GM12878 (cell line): ENCODE results near the gene GIGYF2. TPM values are rescaled to one million over a fixed set of nuclear protein-coding genes. Genes with fewer than 3 reads are reported as not detected.

Source experiments
- ASH2L ChIP-seq: fragments of 300-600, 200-600 bp; sonication (generic); IDR thresholded peaks from 2 replicates; pipeline ENCODE4 v1.6.1; 2017; ENCODE audit warnings: low read depth, mild to moderate bottlenecking, borderline replicate concordance
- CHD2 ChIP-seq: IDR thresholded peaks from 2 replicates; pipeline ENCODE4 v1.6.1; 2011; ENCODE audit warnings: low read depth, low read length, improper control_type of control experiment, borderline replicate concordance
- NFYB ChIP-seq: IDR thresholded peaks from 2 replicates; pipeline ENCODE4 v1.6.1; 2011; ENCODE audit warnings: low read depth, mild to moderate bottlenecking, low read length, improper control_type of control experiment, moderate library complexity; ENCODE audit not compliant: insufficient read depth
- NRF1 ChIP-seq: conservative IDR thresholded peaks from 2 replicates; pipeline ENCODE4 v1.6.1; 2011; ENCODE audit warnings: mild to moderate bottlenecking, low read depth, low read length, improper control_type of control experiment
- RCOR1 ChIP-seq: conservative IDR thresholded peaks from 2 replicates; pipeline ENCODE4 v1.6.1; 2012; ENCODE audit warnings: low read depth, low read length, improper control_type of control experiment
- RELA ChIP-seq: fragments of 450-650 bp; IDR thresholded peaks from 2 replicates; pipeline ENCODE4 v1.8.0; 2014; ENCODE audit warnings: borderline replicate concordance; ENCODE audit not compliant: partially characterized antibody
- polyA plus RNA-seq, 11 experiments: library from polyadenylated mRNA; depleted of rRNA in 4 of 11; unstranded in 6 of 11; stranded (reverse) in 5 of 11; fragments of >200 nt; fragmentation: Nextera tagmentation in 4 of 11; fragmentation: Illumina TruSeq in 1 of 11; extraction: Ambion mirVana in 4 of 11; extraction: Trizol in 1 of 11; gene quantifications; 1 replicate in 1 of 11; 2 replicates in 10 of 11; pipeline versions ENCODE4 v1.2.1 to v1.2.3, GENCODE V29; 2011 to 2016; ENCODE audit warnings: inconsistent platforms in 2 of 11, missing spikeins in 2 of 11, low read depth in 1 of 11
- total RNA-seq, 4 experiments: library from RNA; depleted of rRNA in 3 of 4; stranded (reverse); fragments of >200 nt in 3 of 4; fragmentation: Illumina TruSeq in 1 of 4; extraction: Trizol in 1 of 4; gene quantifications; 2 replicates each; pipeline versions ENCODE4 v1.2.1 to v1.2.3, GENCODE V29; 2013 to 2021
- TF ChIP-seq, protein P1 (sequence below): fragments of 450-650 bp; IDR thresholded peaks from 2 replicates; pipeline ENCODE4 v1.6.1; 2017; ENCODE audit warnings: mild to moderate bottlenecking, moderate library complexity
- TF ChIP-seq, protein P2 (sequence below): fragments of 450-650 bp; IDR thresholded peaks from 2 replicates; pipeline ENCODE4 v1.6.1; 2017; ENCODE audit warnings: antibody characterized with exemption, mild to moderate bottlenecking, moderate library complexity

Gene GIGYF2
- total and polyA plus RNA-seq, 10 of the 15 experiments (the other 5 are each of a cell fraction or from before 2014, with no cell fraction given): 12.2 to 47.2 (median 39.0) TPM

DNA sequence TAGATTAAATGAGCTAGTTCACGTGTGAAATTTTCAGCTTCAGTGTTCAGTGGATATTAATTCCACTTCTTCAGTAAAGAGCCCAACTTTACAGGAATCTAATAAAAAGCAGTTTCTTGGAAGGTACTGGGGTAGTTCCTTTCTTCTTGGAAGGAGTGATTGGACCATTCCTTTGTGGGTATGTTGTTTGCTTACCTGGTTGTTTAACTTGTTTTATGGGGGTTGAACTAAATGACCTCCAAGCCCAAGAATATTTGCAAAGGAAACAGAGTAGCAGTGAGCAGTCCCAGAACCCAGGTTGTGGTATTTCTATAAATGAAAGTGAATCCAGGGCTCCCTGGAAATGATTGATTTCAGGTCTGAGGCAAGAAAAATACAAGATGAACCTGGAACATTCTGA, 47.8 kb downstream of the GIGYF2 start (continued):
- TF ChIP-seq NRF1 (no peak), ASH2L (no peak), RELA (no peak), RCOR1 (no peak), NFYB (no peak), CHD2 (no peak)
- TF ChIP-seq, protein P1, sequence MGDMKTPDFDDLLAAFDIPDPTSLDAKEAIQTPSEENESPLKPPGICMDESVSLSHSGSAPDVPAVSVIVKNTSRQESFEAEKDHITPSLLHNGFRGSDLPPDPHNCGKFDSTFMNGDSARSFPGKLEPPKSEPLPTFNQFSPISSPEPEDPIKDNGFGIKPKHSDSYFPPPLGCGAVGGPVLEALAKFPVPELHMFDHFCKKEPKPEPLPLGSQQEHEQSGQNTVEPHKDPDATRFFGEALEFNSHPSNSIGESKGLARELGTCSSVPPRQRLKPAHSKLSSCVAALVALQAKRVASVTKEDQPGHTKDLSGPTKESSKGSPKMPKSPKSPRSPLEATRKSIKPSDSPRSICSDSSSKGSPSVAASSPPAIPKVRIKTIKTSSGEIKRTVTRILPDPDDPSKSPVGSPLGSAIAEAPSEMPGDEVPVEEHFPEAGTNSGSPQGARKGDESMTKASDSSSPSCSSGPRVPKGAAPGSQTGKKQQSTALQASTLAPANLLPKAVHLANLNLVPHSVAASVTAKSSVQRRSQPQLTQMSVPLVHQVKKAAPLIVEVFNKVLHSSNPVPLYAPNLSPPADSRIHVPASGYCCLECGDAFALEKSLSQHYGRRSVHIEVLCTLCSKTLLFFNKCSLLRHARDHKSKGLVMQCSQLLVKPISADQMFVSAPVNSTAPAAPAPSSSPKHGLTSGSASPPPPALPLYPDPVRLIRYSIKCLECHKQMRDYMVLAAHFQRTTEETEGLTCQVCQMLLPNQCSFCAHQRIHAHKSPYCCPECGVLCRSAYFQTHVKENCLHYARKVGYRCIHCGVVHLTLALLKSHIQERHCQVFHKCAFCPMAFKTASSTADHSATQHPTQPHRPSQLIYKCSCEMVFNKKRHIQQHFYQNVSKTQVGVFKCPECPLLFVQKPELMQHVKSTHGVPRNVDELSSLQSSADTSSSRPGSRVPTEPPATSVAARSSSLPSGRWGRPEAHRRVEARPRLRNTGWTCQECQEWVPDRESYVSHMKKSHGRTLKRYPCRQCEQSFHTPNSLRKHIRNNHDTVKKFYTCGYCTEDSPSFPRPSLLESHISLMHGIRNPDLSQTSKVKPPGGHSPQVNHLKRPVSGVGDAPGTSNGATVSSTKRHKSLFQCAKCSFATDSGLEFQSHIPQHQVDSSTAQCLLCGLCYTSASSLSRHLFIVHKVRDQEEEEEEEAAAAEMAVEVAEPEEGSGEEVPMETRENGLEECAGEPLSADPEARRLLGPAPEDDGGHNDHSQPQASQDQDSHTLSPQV: no peak
- TF ChIP-seq, protein P2, sequence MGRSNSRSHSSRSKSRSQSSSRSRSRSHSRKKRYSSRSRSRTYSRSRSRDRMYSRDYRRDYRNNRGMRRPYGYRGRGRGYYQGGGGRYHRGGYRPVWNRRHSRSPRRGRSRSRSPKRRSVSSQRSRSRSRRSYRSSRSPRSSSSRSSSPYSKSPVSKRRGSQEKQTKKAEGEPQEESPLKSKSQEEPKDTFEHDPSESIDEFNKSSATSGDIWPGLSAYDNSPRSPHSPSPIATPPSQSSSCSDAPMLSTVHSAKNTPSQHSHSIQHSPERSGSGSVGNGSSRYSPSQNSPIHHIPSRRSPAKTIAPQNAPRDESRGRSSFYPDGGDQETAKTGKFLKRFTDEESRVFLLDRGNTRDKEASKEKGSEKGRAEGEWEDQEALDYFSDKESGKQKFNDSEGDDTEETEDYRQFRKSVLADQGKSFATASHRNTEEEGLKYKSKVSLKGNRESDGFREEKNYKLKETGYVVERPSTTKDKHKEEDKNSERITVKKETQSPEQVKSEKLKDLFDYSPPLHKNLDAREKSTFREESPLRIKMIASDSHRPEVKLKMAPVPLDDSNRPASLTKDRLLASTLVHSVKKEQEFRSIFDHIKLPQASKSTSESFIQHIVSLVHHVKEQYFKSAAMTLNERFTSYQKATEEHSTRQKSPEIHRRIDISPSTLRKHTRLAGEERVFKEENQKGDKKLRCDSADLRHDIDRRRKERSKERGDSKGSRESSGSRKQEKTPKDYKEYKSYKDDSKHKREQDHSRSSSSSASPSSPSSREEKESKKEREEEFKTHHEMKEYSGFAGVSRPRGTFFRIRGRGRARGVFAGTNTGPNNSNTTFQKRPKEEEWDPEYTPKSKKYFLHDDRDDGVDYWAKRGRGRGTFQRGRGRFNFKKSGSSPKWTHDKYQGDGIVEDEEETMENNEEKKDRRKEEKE: no peak
